HFF-Myc (cell line): ENCODE data around the gene YY1AP1.
"Not testable (repeated sequence)": the region's sequence is repeated elsewhere in the genome, so short reads cannot be mapped to it uniquely, and the experiment has no call there.

ENCODE experiments used
- DNase-seq: peaks from one replicate; pipeline ENCODE4 v3.0.0-alpha.2; 2011; ENCODE audit warnings: low read depth; ENCODE audit errors: extremely low read depth
- H3K4me3 ChIP-seq: replicated peaks from 2 replicates; pipeline ENCODE4 v1.5.1; 2011; ENCODE audit warnings: low read depth, mild to moderate bottlenecking, control low read depth, low read length
- TF ChIP-seq, protein P1 (sequence below): IDR thresholded peaks from 2 replicates; pipeline ENCODE4 v1.5.1; 2012; ENCODE audit warnings: mild to moderate bottlenecking, low read depth, low read length, control low read depth; ENCODE audit errors: missing control alignments

YY1AP1 gene, protein sequence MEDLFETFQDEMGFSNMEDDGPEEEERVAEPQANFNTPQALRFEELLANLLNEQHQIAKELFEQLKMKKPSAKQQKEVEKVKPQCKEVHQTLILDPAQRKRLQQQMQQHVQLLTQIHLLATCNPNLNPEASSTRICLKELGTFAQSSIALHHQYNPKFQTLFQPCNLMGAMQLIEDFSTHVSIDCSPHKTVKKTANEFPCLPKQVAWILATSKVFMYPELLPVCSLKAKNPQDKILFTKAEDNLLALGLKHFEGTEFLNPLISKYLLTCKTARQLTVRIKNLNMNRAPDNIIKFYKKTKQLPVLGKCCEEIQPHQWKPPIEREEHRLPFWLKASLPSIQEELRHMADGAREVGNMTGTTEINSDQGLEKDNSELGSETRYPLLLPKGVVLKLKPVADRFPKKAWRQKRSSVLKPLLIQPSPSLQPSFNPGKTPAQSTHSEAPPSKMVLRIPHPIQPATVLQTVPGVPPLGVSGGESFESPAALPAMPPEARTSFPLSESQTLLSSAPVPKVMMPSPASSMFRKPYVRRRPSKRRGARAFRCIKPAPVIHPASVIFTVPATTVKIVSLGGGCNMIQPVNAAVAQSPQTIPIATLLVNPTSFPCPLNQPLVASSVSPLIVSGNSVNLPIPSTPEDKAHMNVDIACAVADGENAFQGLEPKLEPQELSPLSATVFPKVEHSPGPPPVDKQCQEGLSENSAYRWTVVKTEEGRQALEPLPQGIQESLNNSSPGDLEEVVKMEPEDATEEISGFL

DNA sequence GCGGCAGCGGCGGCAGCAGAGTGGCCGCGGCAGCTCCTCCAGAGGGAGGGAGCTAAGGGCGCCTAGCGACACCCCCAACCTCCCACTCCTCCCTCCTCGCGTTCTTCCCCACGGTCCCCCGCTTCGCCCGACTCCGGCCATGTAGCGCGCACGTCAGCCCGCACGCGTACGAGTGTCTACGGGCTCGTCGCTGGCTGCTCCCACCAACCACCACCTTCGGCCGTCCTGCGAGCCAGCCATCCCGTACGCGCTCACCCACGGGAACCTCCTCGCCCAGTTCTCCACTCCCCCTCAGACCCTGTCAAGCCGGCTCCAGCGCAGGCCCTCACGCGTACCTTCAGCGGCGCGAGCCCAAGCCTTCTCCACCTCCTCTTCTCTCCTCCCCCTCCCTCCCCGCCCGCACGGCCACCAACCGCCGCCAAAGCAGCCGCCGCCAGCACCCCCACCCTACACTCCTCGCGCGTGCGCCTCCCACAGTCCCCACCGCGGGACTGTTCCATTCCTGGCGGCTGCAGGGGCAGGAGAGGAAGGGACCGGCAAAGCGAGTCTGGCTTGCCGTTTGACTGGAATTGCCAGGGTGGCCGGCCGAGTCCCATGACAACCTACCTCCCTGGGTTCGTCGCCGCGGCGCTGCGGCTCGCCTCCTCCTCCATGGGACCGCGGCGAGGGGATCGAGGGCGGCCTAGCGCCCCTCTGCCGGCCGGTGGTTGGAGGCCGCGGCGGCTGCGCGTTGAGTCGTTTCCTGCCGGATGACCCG is at the start of gene YY1AP1:
YY1AP1 (minus strand) TSS at position 451 of the 757 bp plus-strand sequence. CDS start 8,338 bp downstream, outside the sequence.
- peak within 1 kb of the TSS; percentile 91 for H3K4me3 ChIP-seq
- TF ChIP-seq, protein P1, sequence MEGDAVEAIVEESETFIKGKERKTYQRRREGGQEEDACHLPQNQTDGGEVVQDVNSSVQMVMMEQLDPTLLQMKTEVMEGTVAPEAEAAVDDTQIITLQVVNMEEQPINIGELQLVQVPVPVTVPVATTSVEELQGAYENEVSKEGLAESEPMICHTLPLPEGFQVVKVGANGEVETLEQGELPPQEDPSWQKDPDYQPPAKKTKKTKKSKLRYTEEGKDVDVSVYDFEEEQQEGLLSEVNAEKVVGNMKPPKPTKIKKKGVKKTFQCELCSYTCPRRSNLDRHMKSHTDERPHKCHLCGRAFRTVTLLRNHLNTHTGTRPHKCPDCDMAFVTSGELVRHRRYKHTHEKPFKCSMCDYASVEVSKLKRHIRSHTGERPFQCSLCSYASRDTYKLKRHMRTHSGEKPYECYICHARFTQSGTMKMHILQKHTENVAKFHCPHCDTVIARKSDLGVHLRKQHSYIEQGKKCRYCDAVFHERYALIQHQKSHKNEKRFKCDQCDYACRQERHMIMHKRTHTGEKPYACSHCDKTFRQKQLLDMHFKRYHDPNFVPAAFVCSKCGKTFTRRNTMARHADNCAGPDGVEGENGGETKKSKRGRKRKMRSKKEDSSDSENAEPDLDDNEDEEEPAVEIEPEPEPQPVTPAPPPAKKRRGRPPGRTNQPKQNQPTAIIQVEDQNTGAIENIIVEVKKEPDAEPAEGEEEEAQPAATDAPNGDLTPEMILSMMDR: no peak
- peak; percentile 47 for DNase-seq

- TF ChIP-seq, protein P1: peak; percentile 68
- peak; percentile 52 for DNase-seq
Measured at GRCh38 chr1:155729031-155729898, 40.7 kb upstream of the YY1AP1 start.

DNA sequence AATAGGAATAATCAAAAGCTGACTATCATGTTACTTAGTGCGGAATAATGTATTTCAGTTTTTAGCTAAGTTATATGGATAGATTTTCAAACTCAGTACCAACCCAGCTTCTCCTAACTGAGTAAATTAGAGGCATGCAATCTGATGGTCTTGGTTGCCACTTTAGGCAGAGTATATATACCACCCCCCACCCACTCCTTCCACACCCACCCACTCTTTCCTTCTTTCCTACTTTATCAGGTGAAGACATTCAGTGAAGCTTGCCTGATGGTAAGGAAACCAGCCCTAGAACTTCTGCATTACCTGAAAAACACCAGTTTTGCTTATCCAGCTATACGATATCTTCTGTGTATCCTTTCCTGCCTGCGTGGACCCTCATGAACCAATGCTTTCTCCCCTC is 36.6 kb upstream of the YY1AP1 start:
- no peak overlapping the region for H3K4me3 ChIP-seq
- TF ChIP-seq, protein P1: no peak
- no peak for DNase-seq

More at GRCh38 chr1:155729031-155729898, 40.7 kb upstream of the YY1AP1 start:
- H3K4me3 ChIP-seq: no peak overlapping the region

DNA sequence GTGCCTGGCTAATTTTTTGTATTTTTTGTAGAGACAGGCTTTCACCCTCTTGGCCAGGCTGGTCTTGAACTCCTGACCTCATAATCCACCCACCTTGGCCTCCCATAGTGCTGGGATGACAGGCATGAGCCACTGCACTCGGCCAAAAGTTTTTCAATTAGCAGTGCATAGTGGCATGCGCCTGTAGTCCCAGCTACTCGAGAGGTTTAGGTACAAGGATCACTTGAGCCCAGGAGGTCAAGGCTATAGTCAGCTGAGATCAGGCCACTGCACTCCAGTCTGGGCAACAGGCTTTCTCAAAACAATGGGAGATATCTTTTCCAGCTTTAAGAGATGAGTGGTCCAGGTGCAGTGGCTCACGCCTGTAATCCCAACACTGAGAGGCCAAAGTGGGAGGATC is 31.1 kb upstream of the YY1AP1 start:
- DNase-seq: no peak
- TF ChIP-seq, protein P1: no peak
- H3K4me3 ChIP-seq: no peak overlapping the region

GRCh38 chr1:155718524-155719115 is 30.0 kb upstream of the YY1AP1 start:
- H3K4me3 ChIP-seq: not testable (repeated sequence)

DNA sequence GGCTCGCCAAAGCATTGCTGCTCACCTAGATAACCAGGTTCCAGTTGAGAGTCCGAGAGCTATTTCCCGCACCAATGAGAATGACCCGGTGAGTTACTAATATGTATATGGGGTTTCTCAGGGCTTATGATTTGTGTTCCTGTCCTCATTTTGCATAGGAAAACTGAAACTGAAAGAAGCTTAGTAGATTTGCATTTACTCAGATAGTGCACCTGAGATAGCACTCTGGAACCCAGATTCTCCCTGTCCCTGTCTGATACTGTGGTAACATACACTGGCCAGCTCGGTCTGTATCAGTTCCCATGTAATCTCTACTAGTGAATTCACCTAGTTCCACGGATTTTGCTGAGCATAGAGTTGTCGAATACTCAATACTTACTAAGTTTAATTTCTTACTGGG is 28.5 kb upstream of the YY1AP1 start:
- H3K4me3 ChIP-seq: no peak overlapping the region
- no peak for DNase-seq
- TF ChIP-seq, protein P1: no peak

More at GRCh38 chr1:155718524-155719115, 30.0 kb upstream of the YY1AP1 start:
- not testable (repeated sequence) for DNase-seq
